Stimulated activated CD4-positive, alpha-beta T cell treated with anti-CD3 and anti-CD28 coated beads, Interleukin-4, amount 100 ng/mL, for 24 hours (primary cell): ENCODE results near the gene OGN.

ENCODE experiments used
- DNase-seq: peaks from one replicate; pipeline ENCODE4 v3.0.0-alpha.2; 2020

Gene OGN

GRCh38 chr9:92402826-92403745 is 1.3 kb downstream of the OGN start:
- DNase-seq: no peak

GRCh38 chr9:92402360-92402759 is 2.0 kb downstream of the OGN start:
- DNase-seq: no peak

GRCh38 chr9:92397853-92398252 is 6.5 kb downstream of the OGN start:
- no peak for DNase-seq

GRCh38 chr9:92395617-92396016 is 8.8 kb downstream of the OGN start:
- no peak for DNase-seq

- DNase-seq: no peak
Observed at GRCh38 chr9:92393686-92394085, 10.7 kb downstream of the OGN start.

- no peak for DNase-seq
Observed at GRCh38 chr9:92392690-92393089, 11.7 kb downstream of the OGN start.

- no peak for DNase-seq
Observed at GRCh38 chr9:92385953-92386352, 18.4 kb downstream of the OGN start.

- no peak for DNase-seq
Observed at GRCh38 chr9:92385477-92385876, 18.9 kb downstream of the OGN start.

- no peak for DNase-seq
Observed at GRCh38 chr9:92385001-92385400, 19.4 kb downstream of the OGN start.

GRCh38 chr9:92384375-92384774 is 20.0 kb downstream of the OGN start:
- no peak for DNase-seq

GRCh38 chr9:92381775-92382174 is 22.6 kb downstream of the OGN start:
- no peak for DNase-seq

GRCh38 chr9:92380603-92381002 is 23.8 kb downstream of the OGN start:
- no peak for DNase-seq

GRCh38 chr9:92378865-92379560 is 25.4 kb downstream of the OGN start:
- DNase-seq: no peak

- no peak for DNase-seq
Observed at GRCh38 chr9:92377876-92378275, 26.5 kb downstream of the OGN start.

- DNase-seq: no peak
Observed at GRCh38 chr9:92373167-92373566, 31.2 kb downstream of the OGN start.

GRCh38 chr9:92369075-92369474 is 35.3 kb downstream of the OGN start:
- no peak for DNase-seq

- no peak for DNase-seq
Observed at GRCh38 chr9:92360083-92360482, 44.3 kb downstream of the OGN start.

- no peak for DNase-seq
Observed at GRCh38 chr9:92359394-92359995, 44.9 kb downstream of the OGN start.

GRCh38 chr9:92353051-92353450 is 51.3 kb downstream of the OGN start:
- no peak for DNase-seq

GRCh38 chr9:92350740-92351133 is 53.6 kb downstream of the OGN start:
- no peak for DNase-seq

- DNase-seq: no peak
Observed at GRCh38 chr9:92349771-92350739, 54.3 kb downstream of the OGN start.

- no peak for DNase-seq
Observed at GRCh38 chr9:92345582-92345981, 58.8 kb downstream of the OGN start.
